Neural crest cell (in vitro differentiated cells): ENCODE measurements around the gene EID3. TPM values are rescaled to one million over a fixed set of nuclear protein-coding genes. Genes with fewer than 3 reads are reported as not detected.

Experiments used
- DNase-seq: peaks from one replicate; pipeline ENCODE4 v3.0.0; 2021; ENCODE audit warnings: low read depth, mixed read lengths, low spot score
- H3K27ac Mint-ChIP-seq: one replicate; pipeline ENCODE4 v1.8.0; 2021; ENCODE audit warnings: mild to moderate bottlenecking, mixed read lengths; ENCODE audit not compliant: unreplicated experiment
- H3K27me3 Mint-ChIP-seq: 2 replicates; pipeline ENCODE4 v1.8.0; 2021; ENCODE audit warnings: low read depth, mild to moderate bottlenecking, mixed read lengths
- H3K36me3 Mint-ChIP-seq: 2 replicates; pipeline ENCODE4 v1.8.0; 2021; ENCODE audit warnings: low read depth, mild to moderate bottlenecking, mixed read lengths
- H3K4me1 Mint-ChIP-seq: 2 replicates; pipeline ENCODE4 v1.8.0; 2021; ENCODE audit warnings: mixed read lengths
- H3K4me3 Mint-ChIP-seq: one replicate; pipeline ENCODE4 v1.8.0; 2021; ENCODE audit warnings: mild to moderate bottlenecking, mixed read lengths
- H3K9me3 Mint-ChIP-seq: 2 replicates; pipeline ENCODE4 v1.8.0; 2021; ENCODE audit warnings: mixed read lengths
- CTCF ChIP-seq: fragments of 200-600 bp; sonication (generic); conservative IDR thresholded peaks from 2 replicates; pipeline ENCODE4 v1.5.0; 2021; ENCODE audit warnings: antibody characterized with exemption, mild to moderate bottlenecking
- total RNA-seq: library from RNA; stranded (reverse); gene quantifications from 2 replicates; pipeline ENCODE4 v1.2.1, GENCODE V29; 2021

EID3 gene
- total RNA-seq, 1 donor from 2014 or later = 3.0 TPM

DNA sequence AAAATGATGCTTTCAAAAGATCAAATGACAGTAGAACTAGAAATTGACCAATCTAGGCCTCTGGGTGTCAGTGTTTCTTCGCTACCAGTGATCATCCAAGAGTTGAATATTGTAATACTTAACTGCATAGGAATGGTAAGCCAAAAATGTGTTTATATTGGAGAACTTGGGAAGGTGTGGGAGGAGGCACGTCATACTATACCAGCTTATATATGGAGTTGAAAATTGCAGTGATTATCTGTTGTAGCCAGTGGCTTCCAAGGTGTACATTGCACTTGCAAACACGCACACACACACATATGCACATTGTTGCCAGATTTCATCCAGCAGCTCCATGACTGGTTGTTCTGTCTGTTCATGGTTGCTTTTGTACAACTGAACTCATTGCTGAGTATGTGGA, 36.1 kb downstream of the EID3 start:
- Mint-ChIP-seq H3K27ac (no peak overlapping the region), H3K9me3 (no peaks in the 10 kb centered on the region), H3K36me3 (peaks cover 10% of the 10 kb centered on the region), H3K27me3 (no peaks in the 10 kb centered on the region), H3K4me3 (no peak overlapping the region), H3K4me1 (peaks cover 8% of the 10 kb centered on the region)
- no peak for DNase-seq
- no peak for TF ChIP-seq CTCF

DNA sequence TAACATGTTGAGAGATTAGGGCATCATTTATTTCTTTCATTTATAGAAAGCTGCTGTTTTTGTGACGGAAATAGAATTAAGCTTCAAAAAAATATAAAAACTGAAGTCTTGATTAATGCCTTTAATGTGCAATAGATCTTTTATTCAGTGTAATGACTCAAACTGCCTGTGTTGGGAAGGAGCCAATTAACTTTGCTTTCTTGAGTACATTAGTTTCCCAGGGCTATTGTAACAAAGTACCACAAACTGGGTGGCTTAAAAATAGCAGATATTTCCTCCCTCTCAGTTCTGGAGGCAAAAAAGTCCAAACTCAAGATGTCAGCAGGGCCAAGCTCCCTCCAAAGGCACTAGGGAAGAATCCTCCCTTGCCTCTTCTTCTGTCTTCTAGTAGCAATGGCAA, 36.6 kb downstream of the EID3 start:
- H3K27me3 Mint-ChIP-seq = no peaks in the 10 kb centered on the region
- DNase-seq = no peak
- no peak overlapping the region for H3K27ac Mint-ChIP-seq
- H3K4me1 Mint-ChIP-seq = peaks cover 8% of the 10 kb centered on the region
- TF ChIP-seq CTCF = no peak
- H3K9me3 Mint-ChIP-seq = no peaks in the 10 kb centered on the region
- no peak overlapping the region for H3K4me3 Mint-ChIP-seq
- peaks cover 8% of the 10 kb centered on the region for H3K36me3 Mint-ChIP-seq

GRCh38 chr12:104340925-104341611, 37.5 kb downstream of the EID3 start:
- no peak for DNase-seq
- H3K9me3 Mint-ChIP-seq = no peaks in the 10 kb centered on the region
- H3K27me3 Mint-ChIP-seq = no peaks in the 10 kb centered on the region
- TF ChIP-seq CTCF = no peak
- peaks cover 8% of the 10 kb centered on the region for H3K4me1 Mint-ChIP-seq
- peaks cover 8% of the 10 kb centered on the region for H3K36me3 Mint-ChIP-seq
- peak overlapping the region; percentile 29 for H3K27ac Mint-ChIP-seq
- no peak overlapping the region for H3K4me3 Mint-ChIP-seq

GRCh38 chr12:104342147-104342546, 38.6 kb downstream of the EID3 start:
- Mint-ChIP-seq H3K4me1 (peaks cover 8% of the 10 kb centered on the region), H3K36me3 (peaks cover 8% of the 10 kb centered on the region), H3K9me3 (no peaks in the 10 kb centered on the region), H3K4me3 (no peak overlapping the region), H3K27me3 (no peaks in the 10 kb centered on the region), H3K27ac (no peak overlapping the region)
- TF ChIP-seq CTCF = no peak
- DNase-seq = no peak

DNA sequence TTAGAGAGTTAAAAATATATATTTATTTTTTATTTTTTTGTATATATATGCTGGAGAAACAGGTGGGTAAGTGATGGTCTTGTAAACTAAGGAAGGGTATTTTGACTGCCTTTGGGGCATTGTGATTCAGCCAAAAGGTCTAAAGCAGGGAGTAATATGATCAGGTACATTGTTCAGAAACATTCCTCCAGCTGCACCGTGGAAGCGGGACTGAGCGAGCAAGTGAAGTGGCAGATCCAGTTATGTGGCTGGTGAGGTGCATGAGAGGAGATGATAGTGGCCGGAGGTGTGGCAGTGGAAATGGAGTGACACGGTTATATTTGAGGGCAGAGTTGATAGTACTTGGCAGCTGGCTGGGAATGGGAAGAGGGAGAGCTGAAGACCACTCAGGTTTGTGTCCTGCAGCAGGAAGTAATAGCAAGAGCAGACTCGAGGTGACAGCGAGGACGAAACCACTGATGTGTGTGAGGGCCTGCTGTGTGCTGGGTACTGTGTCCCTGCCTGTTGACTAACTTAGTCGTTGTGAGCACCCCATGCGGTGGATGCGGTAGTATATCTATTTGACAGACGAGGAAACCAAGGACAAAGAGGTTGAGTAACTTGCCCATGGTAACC, 39.2 kb downstream of the EID3 start:
- Mint-ChIP-seq H3K4me1 (peaks cover 8% of the 10 kb centered on the region), H3K36me3 (peaks cover 8% of the 10 kb centered on the region), H3K9me3 (no peaks in the 10 kb centered on the region), H3K4me3 (no peak overlapping the region), H3K27ac (peak overlapping the region; percentile 31), H3K27me3 (no peaks in the 10 kb centered on the region)
- DNase-seq = no peak
- TF ChIP-seq CTCF = no peak
